Rectal smooth muscle tissue (tissue), 1 donor: ENCODE results near the gene AP3S1.
"Not testable (repeated sequence)": the region's sequence is repeated elsewhere in the genome, so short reads cannot be mapped to it uniquely, and the experiment has no call there.

Experiments used
- H3K27ac ChIP-seq: one replicate; pipeline ENCODE4 v1.7.0; 2013; ENCODE audit warnings: low read depth, low read length, inconsistent platforms
- H3K27me3 ChIP-seq: one replicate; pipeline ENCODE4 v1.7.0; 2013; ENCODE audit warnings: low read length; ENCODE audit not compliant: control insufficient read depth, insufficient read depth
- H3K36me3 ChIP-seq: one replicate; pipeline ENCODE4 v1.7.0; 2013; ENCODE audit warnings: low read length; ENCODE audit not compliant: control insufficient read depth, insufficient read depth
- H3K4me1 ChIP-seq: one replicate; pipeline ENCODE4 v1.7.0; 2013; ENCODE audit warnings: low read length; ENCODE audit not compliant: control insufficient read depth, insufficient read depth
- H3K4me3 ChIP-seq: one replicate; pipeline ENCODE4 v1.7.0; 2013; ENCODE audit warnings: low read length
- H3K9ac ChIP-seq: one replicate; pipeline ENCODE4 v1.7.0; 2013; ENCODE audit warnings: low read length

Gene AP3S1

GRCh38 chr5:115841382-115842088, at the start of gene AP3S1, which contains the start of gene ATG12:
TSS of gene AP3S1 (plus strand) at chr5:115841935. CDS start at chr5:115842038, 103 bp downstream.
TSS of gene ATG12 (minus strand) at chr5:115841565. CDS start at chr5:115841552, 13 bp downstream.
- peak within 1 kb of the TSS; percentile 68 for H3K4me3 ChIP-seq
- peak within 1 kb of the TSS; percentile 81 for H3K27ac ChIP-seq
- H3K4me1 ChIP-seq: peaks cover 14% of the 10 kb centered on the region
- H3K36me3 ChIP-seq: peaks cover 5% of the 10 kb centered on the region
- H3K9ac ChIP-seq: peak within 1 kb of the TSS; percentile 61
- no peaks in the 10 kb centered on the region for H3K27me3 ChIP-seq

GRCh38 chr5:115795700-115796099, 46.0 kb upstream of the AP3S1 start:
- Histone ChIP-seq H3K4me1 (no peaks in the 10 kb centered on the region), H3K36me3 (no peaks in the 10 kb centered on the region), H3K27me3 (no peaks in the 10 kb centered on the region), H3K27ac (no peak overlapping the region), H3K9ac (no peak overlapping the region), H3K4me3 (no peak overlapping the region)

GRCh38 chr5:115796656-115797055, 45.1 kb upstream of the AP3S1 start:
- Histone ChIP-seq H3K9ac (no peak overlapping the region), H3K4me1 (no peaks in the 10 kb centered on the region), H3K4me3 (no peak overlapping the region), H3K36me3 (no peaks in the 10 kb centered on the region), H3K27ac (no peak overlapping the region), H3K27me3 (no peaks in the 10 kb centered on the region)

GRCh38 chr5:115798252-115798651, 43.5 kb upstream of the AP3S1 start:
- H3K9ac ChIP-seq: no peak overlapping the region
- no peaks in the 10 kb centered on the region for H3K4me1 ChIP-seq
- H3K27me3 ChIP-seq: no peaks in the 10 kb centered on the region
- H3K4me3 ChIP-seq: no peak overlapping the region
- H3K36me3 ChIP-seq: no peaks in the 10 kb centered on the region
- H3K27ac ChIP-seq: no peak overlapping the region

GRCh38 chr5:115800108-115800507, 41.6 kb upstream of the AP3S1 start:
- Histone ChIP-seq H3K4me1 (no peaks in the 10 kb centered on the region), H3K9ac (no peak overlapping the region), H3K36me3 (no peaks in the 10 kb centered on the region), H3K4me3 (no peak overlapping the region), H3K27me3 (no peaks in the 10 kb centered on the region), H3K27ac (no peak overlapping the region)

- no peaks in the 10 kb centered on the region for H3K4me1 ChIP-seq
- no peak overlapping the region for H3K4me3 ChIP-seq
- H3K27me3 ChIP-seq: no peaks in the 10 kb centered on the region
- no peak overlapping the region for H3K9ac ChIP-seq
- no peaks in the 10 kb centered on the region for H3K36me3 ChIP-seq
- H3K27ac ChIP-seq: no peak overlapping the region
Observed at GRCh38 chr5:115801152-115801551, 40.6 kb upstream of the AP3S1 start.

GRCh38 chr5:115801984-115802383, 39.8 kb upstream of the AP3S1 start:
- Histone ChIP-seq H3K27me3 (no peaks in the 10 kb centered on the region), H3K4me3 (no peak overlapping the region), H3K36me3 (no peaks in the 10 kb centered on the region), H3K27ac (no peak overlapping the region), H3K4me1 (no peaks in the 10 kb centered on the region), H3K9ac (no peak overlapping the region)

- no peak overlapping the region for H3K4me3 ChIP-seq
- no peaks in the 10 kb centered on the region for H3K4me1 ChIP-seq
- no peaks in the 10 kb centered on the region for H3K36me3 ChIP-seq
- no peaks in the 10 kb centered on the region for H3K27me3 ChIP-seq
- no peak overlapping the region for H3K27ac ChIP-seq
- H3K9ac ChIP-seq: no peak overlapping the region
Observed at GRCh38 chr5:115806986-115807653, 34.6 kb upstream of the AP3S1 start.

GRCh38 chr5:115807654-115808052, 34.1 kb upstream of the AP3S1 start:
- Histone ChIP-seq H3K27me3 (no peaks in the 10 kb centered on the region), H3K9ac (no peak overlapping the region), H3K27ac (no peak overlapping the region), H3K4me3 (no peak overlapping the region), H3K4me1 (no peaks in the 10 kb centered on the region), H3K36me3 (no peaks in the 10 kb centered on the region)

- not testable (repeated sequence) for H3K4me1 ChIP-seq, H3K27ac ChIP-seq, H3K36me3 ChIP-seq
Observed at GRCh38 chr5:115808066-115808465, 33.7 kb upstream of the AP3S1 start.

GRCh38 chr5:115809946-115810345, 31.8 kb upstream of the AP3S1 start:
- Histone ChIP-seq H3K4me3 (no peak overlapping the region), H3K36me3 (no peaks in the 10 kb centered on the region)

More at GRCh38 chr5:115808066-115808465, 33.7 kb upstream of the AP3S1 start:
- H3K4me3 ChIP-seq, H3K27me3 ChIP-seq, H3K9ac ChIP-seq: not testable (repeated sequence)

GRCh38 chr5:115810761-115811160, 31.0 kb upstream of the AP3S1 start:
- Histone ChIP-seq H3K27ac (no peak overlapping the region), H3K4me3 (no peak overlapping the region), H3K36me3 (no peaks in the 10 kb centered on the region), H3K9ac (no peak overlapping the region), H3K4me1 (no peaks in the 10 kb centered on the region), H3K27me3 (no peaks in the 10 kb centered on the region)

More at GRCh38 chr5:115809946-115810345, 31.8 kb upstream of the AP3S1 start:
- H3K27ac ChIP-seq: no peak overlapping the region
- no peaks in the 10 kb centered on the region for H3K4me1 ChIP-seq
- H3K27me3 ChIP-seq: no peaks in the 10 kb centered on the region
- H3K9ac ChIP-seq: no peak overlapping the region

GRCh38 chr5:115811406-115811805, 30.3 kb upstream of the AP3S1 start:
- H3K27ac ChIP-seq: no peak overlapping the region
- H3K4me1 ChIP-seq: no peaks in the 10 kb centered on the region
- H3K9ac ChIP-seq: no peak overlapping the region
- no peaks in the 10 kb centered on the region for H3K36me3 ChIP-seq
- H3K4me3 ChIP-seq: no peak overlapping the region
- peaks cover 2% of the 10 kb centered on the region for H3K27me3 ChIP-seq
